Muscle of back (tissue), 13 donors: ENCODE data around the gene PKLR. TPM values are rescaled to one million over a fixed set of nuclear protein-coding genes. Genes with fewer than 3 reads are reported as not detected.
"Not testable (repeated sequence)": the region's sequence is repeated elsewhere in the genome, so short reads cannot be mapped to it uniquely, and the experiment has no call there.

Source experiments
- DNase-seq, 3 donors: peaks; one replicate each; pipeline versions ENCODE4 v3.0.0 to v3.0.0-alpha.2; 2013
- long read RNA-seq, 9 donors: transcript quantifications; one replicate each; lab custom pipeline, GENCODE V29; 2026
- polyA plus RNA-seq, 10 donors: library from polyadenylated mRNA; unstranded; fragments of 120-200 nt; gene quantifications; one replicate each; pipeline ENCODE4 v1.2.1, GENCODE V29; 2013; ENCODE audit not compliant: insufficient read length in 10 of 10

PKLR gene
- under 1 TPM in 7 of 10 donors, not detected in 3; 0.08 to 0.36 (median 0.13) TPM for polyA plus RNA-seq
- long read RNA-seq, donor 1: 0 reads
- long read RNA-seq, donor 2, partial matches to known transcripts: 138 of 148 reads
- long read RNA-seq, donor 2, other reads (novel, unspliced or antisense): 10 of 148 reads
- long read RNA-seq, donor 3: 0 reads
- long read RNA-seq, donor 4: 0 reads
- long read RNA-seq, donor 5: 0 reads
- long read RNA-seq, donor 6: 0 reads
- long read RNA-seq, donor 7: 0 reads
- long read RNA-seq, donor 8: 0 reads
- long read RNA-seq, donor 9: 0 reads

DNA sequence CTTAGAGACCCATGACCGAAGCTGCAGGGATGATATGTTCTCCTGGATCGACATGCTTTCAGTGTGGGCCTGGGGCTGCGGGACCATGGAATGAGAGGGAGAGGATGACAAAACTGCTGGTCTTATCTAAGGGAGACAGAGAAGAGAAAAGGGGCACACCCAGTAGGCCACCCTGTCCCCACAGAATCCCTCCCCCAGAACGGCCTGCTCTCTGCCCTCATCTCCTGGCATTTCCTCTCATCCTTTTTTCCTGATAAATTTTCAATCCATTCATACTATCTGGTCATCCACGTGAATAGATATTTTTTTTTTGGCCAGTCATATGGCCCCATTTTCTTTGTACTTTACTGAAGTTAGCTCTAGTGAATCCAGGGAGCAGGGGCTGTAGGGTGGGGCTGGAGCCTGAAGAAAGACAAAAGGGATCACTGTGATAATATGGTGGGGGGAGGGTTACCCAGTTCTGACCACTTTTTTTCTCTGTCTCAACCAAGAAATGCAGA is at the start of gene PKLR:
Gene PKLR (minus strand): TSS at position 97 of the 500 bp plus-strand sequence. CDS start 43 bp downstream, at position 54.
- DNase-seq: no peak

DNA sequence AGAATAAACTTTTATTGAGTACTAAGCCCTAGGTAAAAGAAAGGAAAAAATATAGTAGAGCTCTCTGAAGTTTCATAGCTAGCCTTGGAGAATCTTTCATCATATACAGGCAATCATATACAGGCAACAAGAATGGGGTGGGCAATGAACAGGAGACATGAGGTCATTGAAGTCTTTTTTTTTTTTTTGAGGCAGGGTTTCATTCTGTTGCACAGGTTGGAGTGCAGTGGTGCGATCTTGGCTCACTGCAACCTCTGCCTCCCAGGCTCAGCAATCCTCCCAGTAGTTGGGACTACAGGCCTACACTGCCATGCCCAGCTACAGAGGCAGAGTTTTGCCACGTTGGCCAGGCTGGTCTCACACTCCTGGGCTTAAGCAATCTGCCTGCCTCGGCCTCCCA is 41.6 kb upstream of the PKLR start:
- DNase-seq: no peak

DNA sequence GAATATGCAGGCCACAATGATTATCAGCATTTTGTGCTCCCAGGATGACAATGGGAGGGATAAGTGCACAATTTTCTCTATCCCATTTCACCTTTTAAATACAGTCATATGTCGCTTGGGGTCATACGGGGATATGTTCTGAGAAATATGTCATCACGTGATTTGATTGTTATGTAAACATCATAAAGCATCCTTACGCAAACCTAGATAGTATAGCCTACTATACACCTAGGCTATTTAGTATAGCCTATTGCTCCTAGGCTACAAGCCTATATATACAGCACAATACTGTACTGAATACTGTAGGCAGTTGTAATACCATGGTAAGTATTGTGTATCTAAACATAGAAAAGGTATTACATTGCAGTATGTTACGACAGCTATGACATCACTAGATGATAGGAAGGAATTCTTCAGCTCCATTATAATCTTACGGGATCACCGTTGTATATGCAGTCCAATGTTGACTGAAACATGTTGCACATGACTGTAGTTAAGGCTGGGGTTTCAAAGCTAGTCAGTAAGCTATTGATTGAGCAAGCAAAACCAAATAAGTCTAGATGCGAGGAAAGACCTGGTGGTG is 38.4 kb upstream of the PKLR start:
- no peak for DNase-seq

DNA sequence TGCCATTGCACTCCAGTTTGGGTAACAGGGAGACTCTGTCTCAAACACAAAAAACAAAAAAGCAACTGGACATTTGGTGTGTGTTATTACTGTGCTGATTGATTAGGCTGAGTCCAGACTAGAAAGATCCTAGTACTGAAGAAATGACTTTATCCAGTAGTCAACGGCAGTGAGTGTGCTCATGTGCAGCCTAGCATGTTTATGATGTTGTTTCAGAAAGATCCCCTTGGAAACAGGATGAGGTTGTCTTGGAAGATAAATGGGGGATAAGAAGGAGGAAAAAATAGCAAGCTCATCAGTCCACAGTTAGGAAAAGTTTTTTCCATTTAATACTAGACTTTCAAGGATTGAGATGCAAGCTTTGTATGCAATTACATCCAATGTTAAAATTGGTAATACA is 33.7 kb upstream of the PKLR start:
- DNase-seq: no peak

DNA sequence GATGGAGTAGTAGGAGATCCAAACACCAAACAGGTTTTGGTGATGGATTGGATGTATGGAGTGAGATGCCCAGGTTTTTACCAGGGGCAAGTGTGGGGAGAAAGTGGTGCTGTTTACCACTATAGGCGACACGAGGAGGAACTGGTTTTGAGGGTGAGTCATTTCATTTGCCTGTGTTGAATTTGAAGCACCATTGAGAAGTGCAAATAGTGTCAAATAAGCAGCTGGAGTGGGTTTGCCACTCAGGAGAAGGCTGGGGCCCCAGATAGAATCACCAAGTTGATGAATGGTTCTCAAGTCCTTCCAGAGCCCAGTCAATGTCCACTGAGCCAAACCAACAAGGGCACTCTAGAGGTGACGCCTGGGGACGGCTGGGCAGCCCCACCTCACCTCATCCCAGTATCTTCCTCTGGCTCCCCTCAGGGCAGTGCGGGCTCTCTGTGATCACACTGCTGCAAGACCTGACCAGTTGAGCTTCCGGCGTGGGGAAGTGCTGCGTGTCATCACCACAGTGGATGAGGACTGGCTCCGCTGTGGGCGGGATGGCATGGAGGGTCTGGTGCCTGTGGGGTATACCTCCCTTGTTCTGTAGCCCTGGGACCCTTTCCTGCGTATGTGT is 28.9 kb upstream of the PKLR start:
- no peak for DNase-seq

DNA sequence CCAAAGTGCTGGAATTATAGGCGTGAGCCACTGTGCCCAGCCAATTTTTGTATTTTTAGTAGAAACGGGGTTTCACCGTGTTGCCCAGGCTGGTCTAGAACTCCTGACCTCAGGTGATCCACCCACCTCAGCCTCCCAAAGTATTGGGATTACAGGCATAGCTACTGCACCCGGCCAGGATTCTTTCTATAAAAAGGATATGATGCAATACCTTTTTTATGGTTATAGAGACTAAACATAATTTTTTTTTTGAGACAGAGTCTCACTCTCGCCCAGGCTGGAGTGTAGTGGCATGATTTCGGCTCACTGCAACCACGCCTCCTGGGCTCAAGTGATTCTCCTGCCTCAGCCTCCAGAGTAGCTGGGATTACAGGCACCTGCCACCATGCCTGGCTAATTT is 27.6 kb upstream of the PKLR start:
- DNase-seq: not testable (repeated sequence)

DNA sequence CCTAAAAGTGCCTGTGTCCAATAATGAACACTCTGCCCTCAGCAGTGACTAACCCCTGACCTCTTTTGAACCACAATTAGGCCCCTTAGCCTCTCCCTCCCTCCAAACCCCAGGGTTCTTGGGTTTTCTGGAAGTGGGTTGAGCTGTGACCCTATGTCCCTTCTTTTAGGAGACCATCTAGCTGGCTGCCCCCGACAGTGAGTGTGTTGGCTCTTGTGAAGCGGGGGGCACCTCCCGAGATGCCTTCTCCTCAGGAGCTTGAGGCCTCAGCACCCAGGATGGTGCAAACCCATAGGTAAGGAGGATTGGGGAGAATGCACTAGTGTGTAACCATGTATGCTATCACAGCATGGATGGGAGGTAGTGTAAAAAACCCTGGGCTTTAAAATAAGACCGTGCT is 26.7 kb upstream of the PKLR start:
- DNase-seq: no peak

DNA sequence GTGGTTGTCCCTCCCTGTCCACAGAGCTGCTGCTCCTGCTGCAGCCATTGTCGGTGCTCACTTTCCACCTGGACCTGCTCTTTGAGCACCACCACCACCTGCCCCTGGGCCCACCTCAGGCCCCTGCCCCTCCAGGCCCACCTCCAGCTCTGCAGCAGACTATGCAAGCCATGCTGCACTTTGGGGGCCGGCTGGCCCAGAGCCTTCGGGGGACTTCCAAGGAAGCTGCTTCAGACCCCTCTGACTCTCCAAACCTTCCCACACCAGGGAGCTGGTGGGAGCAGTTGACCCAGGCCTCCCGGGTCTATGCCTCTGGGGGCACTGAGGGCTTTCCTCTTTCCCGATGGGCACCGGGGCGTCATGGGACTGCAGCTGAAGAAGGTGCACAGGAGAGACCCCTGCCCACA is 25.4 kb upstream of the PKLR start:
- no peak for DNase-seq

DNA sequence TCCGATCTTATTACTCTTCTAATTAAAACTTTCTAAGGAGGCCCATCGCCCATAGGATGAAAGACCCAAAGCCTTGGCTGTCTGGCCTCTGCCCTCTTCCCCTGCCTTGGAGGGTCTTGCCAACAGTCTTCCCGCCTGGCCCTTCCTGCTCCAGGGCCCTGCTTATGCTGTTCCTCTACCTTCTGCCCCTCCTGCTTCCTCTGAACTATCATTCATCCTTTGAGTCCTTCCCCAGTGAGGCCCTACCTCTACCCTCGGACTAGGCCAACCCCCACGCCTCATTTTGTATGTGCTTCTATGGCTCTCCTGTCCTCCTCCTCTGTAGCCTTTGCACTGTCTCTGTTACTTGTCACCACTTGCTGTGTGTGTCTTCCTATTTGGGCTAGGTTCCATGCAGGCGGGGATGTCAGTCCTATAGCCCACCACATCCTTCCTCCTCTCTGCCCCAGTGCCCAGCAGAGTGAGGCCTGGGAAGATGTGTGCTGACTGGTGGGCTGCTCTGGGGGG is 24.8 kb upstream of the PKLR start:
- no peak for DNase-seq

DNA sequence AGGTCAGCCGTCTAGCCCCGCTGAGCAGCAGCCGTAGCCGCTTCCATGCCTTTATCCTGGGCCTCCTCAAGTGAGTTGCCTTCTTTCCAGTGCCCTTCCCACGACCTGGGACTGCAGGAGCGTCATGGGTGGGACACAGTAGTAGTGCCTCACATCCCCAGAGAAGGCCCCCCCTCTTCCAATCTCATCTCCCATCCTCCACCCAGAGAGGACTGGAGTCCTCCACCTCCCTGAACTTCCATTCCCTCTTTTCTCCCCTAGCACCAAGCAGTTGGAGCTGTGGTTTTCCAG is 24.3 kb upstream of the PKLR start:
- no peak for DNase-seq

DNA sequence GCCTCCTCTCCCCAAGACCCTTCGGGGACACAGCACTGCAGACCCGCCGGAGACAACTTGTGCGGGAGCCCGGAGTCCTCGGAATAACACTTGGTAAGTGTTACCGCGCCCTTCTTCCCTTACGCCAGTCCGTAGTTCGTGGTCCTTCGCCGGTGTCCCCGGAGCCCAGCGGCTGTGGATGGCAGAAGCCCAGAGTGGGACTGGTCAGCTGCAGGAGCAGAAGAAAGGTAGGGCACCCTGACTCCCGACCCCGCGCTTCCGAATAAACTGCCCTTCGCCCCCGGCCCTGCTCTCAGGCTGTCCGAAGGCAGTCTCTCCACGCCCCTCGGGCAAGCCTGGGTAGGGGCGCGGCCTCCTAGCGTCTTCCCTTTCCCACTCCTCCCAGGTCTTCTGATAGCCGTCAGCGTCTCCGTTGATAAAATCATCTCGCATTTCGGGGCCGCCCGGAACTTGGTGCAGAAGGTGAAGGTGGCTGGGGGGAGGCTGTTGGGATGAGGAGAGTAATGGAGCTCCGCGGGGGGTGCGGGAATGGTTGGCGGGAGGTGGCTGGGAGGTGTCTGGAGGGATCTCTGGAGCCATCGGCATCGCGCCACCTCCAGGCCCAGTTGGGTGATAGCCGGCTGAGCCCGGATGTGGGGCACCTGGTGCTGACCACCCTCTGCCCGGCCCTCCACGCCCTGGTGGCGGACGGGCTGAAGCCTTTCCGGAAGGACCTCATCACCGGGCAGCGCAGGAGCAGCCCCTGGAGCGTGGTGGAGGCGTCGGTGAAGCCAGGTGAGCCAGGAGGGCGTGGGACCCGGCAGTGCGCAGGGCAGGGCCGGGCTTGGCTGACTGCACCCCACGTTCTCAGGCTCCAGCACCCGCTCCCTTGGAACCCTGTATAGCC is 23.7 kb upstream of the PKLR start:
- peak in 1 of 3 donors; percentile 21 for DNase-seq

DNA sequence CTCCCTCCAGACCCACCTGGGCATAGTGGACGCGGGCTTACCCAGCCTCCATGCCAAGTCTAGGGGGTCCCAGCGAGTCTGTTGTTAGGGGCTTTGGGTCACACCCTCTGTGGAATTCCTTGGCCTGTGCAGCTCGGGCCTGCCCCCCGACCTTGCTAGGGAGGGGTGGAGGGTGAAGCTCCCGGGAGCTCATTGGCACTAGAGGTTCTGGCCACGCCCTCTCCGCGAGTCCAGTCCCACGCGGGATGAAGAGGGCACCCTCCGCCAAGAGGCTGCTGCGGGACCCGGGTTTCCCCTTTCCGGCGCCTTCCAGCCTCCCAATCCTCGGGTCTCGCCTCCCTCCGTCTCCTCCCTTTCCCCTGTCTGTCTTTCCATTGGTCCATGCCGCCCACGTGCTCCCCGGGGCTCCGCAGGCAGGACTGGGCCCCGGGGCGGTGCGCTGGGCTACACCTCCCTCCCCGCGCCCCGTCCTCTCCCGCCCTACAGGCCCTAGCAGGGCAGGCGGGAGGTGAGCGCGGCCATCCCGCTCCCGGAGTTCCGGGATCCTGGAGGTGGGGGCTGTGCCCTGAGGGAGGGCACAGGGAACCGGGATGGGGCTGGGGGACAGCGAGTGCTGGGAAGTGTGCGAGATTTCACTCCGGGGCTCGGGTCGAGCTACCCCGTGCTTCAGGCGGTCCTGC is 22.9 kb upstream of the PKLR start:
- peak; percentile 95 to 98 (median 96) for DNase-seq

DNA sequence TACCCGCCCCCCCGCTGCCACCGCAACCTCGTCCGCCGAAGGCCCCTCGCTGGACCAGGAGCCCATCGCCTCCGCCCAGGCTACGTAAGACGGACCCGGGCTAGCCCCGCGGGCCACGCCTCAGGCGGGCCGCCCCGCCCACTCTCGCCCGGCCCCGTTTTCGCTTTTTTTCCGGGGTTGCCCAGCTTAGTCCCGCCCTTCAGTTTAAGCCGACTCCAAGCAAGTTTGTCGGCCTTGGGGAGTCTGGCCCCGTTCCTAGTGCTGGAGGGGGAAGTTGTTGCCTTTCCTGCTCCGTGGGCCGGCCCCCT is 22.4 kb upstream of the PKLR start:
- peak; percentile 92 to 98 (median 95) for DNase-seq

DNA sequence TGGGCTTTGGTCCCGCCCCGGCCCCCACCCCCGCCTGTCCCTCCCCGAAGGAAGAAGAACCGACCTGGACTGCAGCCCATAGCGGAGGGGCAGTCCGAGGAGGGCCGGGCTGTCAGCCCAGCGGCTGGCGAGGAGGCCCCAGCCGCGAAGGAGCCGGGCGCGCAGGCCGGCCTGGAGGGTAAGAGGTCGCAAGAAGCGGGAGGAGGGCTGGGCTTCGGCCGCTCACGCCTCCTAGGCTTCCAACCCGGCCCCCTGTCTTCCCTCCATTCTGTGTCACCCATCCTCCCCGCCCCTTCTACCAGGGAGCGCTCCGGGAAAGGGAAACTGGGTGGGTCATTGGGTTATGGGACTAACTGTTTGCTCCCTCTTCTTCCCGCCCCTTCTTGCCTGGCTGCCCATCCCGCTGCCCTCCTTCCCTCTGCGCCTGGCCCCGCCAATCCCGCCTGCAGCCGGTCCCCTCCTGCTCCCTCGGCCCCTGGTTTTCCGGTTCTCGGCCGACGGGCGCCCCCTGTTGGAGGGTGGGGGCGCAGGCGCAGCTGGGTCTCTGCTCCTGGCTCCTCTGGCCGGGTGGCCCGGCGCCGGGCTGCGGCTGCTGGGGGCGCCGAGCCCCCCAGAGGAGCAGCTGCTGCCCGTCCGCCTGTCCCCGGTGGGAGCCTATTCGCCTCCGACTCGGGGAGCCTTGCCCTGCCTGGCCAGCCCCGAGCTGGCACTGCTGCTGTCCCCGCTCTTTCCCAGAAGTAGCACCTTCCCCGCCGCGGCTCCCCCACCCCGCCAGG is 21.9 kb upstream of the PKLR start:
- peak; percentile 91 to 97 (median 93) for DNase-seq

DNA sequence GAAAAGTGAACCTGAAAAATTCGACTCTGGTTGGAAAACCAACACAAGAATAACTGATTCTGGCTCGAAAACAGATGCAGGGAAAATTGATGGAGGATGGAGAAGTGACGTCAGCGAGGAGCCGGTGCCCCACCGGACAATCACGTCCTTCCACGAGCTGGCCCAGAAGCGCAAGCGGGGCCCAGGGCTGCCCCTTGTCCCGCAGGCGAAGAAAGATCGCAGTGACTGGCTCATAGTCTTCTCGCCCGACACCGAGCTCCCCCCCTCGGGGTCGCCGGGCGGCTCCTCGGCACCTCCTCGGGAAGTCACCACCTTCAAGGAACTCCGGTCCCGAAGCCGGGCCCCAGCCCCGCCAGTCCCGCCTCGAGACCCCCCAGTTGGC is 21.3 kb upstream of the PKLR start:
- peak; percentile 13 to 76 (median 55) for DNase-seq

DNA sequence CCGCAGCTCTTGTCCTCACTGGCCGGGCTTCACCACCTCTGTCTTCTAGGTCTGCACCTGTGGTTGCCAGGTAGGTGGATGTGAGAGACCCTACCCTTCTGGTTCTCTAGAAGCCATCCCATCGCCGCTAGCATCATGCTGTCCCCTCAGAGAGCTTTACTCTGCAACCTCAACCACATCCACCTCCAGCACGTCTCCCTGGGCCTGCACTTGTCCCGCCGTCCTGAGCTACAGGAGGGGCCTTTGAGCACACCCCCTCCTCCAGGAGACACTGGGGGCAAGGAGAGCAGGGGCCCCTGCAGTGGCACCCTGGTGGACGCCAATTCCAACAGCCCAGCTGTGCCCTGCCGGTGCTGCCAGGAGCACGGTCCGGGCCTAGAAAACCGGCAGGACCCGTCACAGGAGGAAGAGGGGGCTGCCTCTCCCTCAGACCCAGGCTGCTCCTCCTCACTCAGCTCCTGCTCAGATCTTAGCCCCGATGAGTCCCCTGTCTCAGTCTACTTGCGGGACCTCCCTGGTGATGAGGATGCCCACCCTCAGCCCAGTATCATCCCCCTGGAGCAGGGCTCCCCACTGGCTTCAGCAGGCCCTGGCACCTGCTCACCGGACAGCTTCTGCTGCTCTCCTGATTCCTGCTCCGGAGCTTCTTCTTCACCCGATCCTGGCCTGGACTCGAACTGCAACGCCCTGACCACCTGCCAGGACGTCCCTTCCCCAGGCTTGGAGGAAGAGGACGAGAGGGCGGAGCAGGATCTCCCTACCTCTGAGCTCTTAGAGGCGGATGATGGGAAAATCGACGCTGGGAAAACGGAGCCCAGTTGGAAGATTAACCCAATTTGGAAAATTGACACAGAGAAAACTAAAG is 20.6 kb upstream of the PKLR start:
- DNase-seq: peak; percentile 12 to 62 (median 29)

DNA sequence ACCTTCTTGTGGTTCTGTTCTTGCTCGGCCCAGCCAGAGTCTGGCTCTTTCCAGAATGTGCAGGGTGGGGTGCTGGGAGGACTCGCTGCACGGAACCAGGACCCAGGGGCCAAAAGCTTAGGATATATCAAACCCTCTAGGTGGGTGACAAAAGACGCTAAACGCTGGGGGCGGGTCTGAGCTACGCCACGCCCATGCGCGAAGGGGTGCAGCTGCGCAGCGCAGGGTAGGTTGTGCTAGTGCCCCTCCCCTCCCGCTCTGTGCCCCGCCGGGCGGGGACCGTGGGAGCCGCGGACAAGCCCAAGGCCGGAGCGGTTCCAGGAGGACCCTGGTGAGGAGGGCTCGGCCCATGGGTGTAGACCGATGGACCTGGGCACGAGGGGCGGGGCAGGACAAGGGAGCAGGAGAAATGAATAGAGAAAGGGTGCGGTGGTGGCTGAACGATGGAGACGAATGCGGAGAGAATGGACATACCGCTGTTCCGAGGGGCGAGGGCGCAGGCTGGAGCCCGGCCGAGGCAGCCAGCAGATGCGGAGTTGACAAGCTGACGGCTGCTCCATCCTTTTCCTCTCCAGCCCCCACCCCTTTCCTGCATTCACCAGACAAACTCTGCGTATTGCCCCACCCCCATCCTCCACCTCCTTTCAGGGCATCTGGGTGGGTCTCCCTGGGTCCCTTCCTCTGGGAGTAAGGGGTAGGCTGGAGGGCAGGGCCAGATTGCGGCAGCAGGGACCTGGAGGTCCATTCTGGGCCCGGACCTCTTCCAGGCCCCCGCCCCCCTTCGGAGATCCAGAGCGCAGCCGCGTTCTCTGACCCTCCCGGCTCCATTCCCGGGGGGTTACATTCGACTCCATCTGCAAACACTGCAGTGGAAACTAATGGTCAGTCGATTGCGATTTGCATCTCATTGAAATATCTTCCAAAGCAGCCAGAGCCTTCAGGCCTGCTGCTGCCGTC is 19.7 kb upstream of the PKLR start, which contains the start of gene RUSC1:
Gene RUSC1 (plus strand): TSS at position 234 of the 957 bp plus-strand sequence. CDS start 880 bp downstream, outside the sequence.
- DNase-seq: peak; percentile 77 to 94 (median 90)

DNA sequence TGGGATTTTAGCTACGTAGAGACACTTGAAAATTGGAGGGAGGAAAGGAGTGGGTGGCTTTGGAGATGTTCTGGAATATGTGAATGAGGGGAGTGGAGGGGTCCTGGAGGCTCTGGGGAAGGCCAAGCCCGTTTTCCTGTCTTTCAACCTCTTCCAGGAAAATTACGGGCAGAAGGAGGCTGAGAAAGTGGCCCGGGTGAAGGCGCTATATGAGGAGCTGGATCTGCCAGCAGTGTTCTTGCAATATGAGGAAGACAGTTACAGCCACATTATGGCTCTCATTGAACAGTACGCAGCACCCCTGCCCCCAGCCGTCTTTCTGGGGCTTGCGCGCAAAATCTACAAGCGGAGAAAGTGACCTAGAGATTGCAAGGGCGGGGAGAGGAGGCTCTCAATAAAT is 19.0 kb upstream of the PKLR start:
- DNase-seq: no peak
